GM12864 (cell line): ENCODE results near the gene CXCR3.

Experiments
- DNase-seq: peaks from one replicate; pipeline ENCODE4 v3.0.0-alpha.2; 2011; ENCODE audit warnings: low read depth
- H3K4me3 ChIP-seq: 2 replicates; pipeline ENCODE4 v1.5.1; 2011; ENCODE audit warnings: mild to moderate bottlenecking, low read depth, low read length, control low read depth
- CTCF ChIP-seq: IDR thresholded peaks from 2 replicates; pipeline ENCODE4 v1.5.1; 2011; ENCODE audit warnings: low read depth, mild to moderate bottlenecking, moderate library complexity, low read length, control low read depth, inconsistent platforms; ENCODE audit errors: missing control alignments

CXCR3 gene

GRCh38 chrX:71586929-71587328, 31.4 kb downstream of the CXCR3 start:
- DNase-seq = no peak
- H3K4me3 ChIP-seq = no peak overlapping the region
- no peak for TF ChIP-seq CTCF

- no peak for TF ChIP-seq CTCF
- H3K4me3 ChIP-seq = no peak overlapping the region
- no peak for DNase-seq
These were observed 37.1 kb downstream of the CXCR3 start for GRCh38 chrX:71581210-71581609.

- TF ChIP-seq CTCF = no peak
- H3K4me3 ChIP-seq = no peak overlapping the region
- DNase-seq = no peak
These were observed 38.3 kb downstream of the CXCR3 start for GRCh38 chrX:71579990-71580380.

GRCh38 chrX:71579136-71579989, 38.9 kb downstream of the CXCR3 start:
- DNase-seq = no peak
- H3K4me3 ChIP-seq = no peak overlapping the region
- TF ChIP-seq CTCF = no peak

- no peak for DNase-seq
- no peak for TF ChIP-seq CTCF
These were observed 39.8 kb downstream of the CXCR3 start, which contains the start of gene GCNA for GRCh38 chrX:71578253-71579135. GCNA (plus strand) TSS chrX:71578437; CDS start chrX:71580822, 2,385 bp downstream.

GRCh38 chrX:71577682-71578081, 40.6 kb downstream of the CXCR3 start:
- no peak for TF ChIP-seq CTCF
- no peak for DNase-seq
- no peak overlapping the region for H3K4me3 ChIP-seq

More at GRCh38 chrX:71578253-71579135, 39.8 kb downstream of the CXCR3 start, which contains the start of gene GCNA:
- no peak within 1 kb of the TSS for H3K4me3 ChIP-seq
